GM23338 (cell line): Measurements from ENCODE around the gene YPEL1. TPM values are rescaled to one million over a fixed set of nuclear protein-coding genes. Genes with fewer than 3 reads are reported as not detected.

Source experiments
- ATAC-seq: fragments of 200-7000 bp; cut with Tn5 transposase; 3 replicates; pipeline ENCODE4 v1.9.1; 2020
- DNase-seq: peaks from one replicate; pipeline ENCODE4 v3.0.0-alpha.2; 2015; ENCODE audit warnings: low spot score
- H2AFZ ChIP-seq: fragments of 200-600 bp; sonication (generic); 2 replicates; pipeline ENCODE4 v1.8.0; 2016; ENCODE audit warnings: antibody characterized with exemption, mild to moderate bottlenecking, moderate library complexity
- H3F3A ChIP-seq: fragments of 200-600 bp; sonication (generic); replicated peaks from 2 replicates; pipeline ENCODE4 v1.8.0; 2017; ENCODE audit warnings: antibody characterized with exemption, mixed run types, low read depth
- H3K27ac ChIP-seq: fragments of 200-600 bp; sonication (generic); 2 replicates; pipeline ENCODE4 v1.6.1; 2016; ENCODE audit warnings: low read depth
- H3K27me3 ChIP-seq: fragments of 200-600 bp; sonication (generic); 2 replicates; pipeline ENCODE4 v1.8.0; 2016; ENCODE audit warnings: mild to moderate bottlenecking, mixed run types, moderate library complexity; ENCODE audit not compliant: insufficient read depth
- H3K36me3 ChIP-seq: fragments of 200-600 bp; sonication (generic); 2 replicates; pipeline ENCODE4 v1.8.0; 2016; ENCODE audit warnings: mild to moderate bottlenecking; ENCODE audit not compliant: insufficient read depth
- H3K4me1 ChIP-seq: fragments of 200-600 bp; sonication (generic); 2 replicates; pipeline ENCODE4 v1.8.0; 2016; ENCODE audit warnings: mild to moderate bottlenecking, moderate library complexity; ENCODE audit not compliant: insufficient read depth
- H3K4me2 ChIP-seq: fragments of 200-600 bp; sonication (generic); 2 replicates; pipeline ENCODE4 v1.7.1; 2017; ENCODE audit warnings: mixed run types
- H3K4me3 ChIP-seq: fragments of 200-600 bp; sonication (generic); 2 replicates; pipeline ENCODE4 v1.6.1; 2016; ENCODE audit warnings: mixed run types
- H3K79me2 ChIP-seq: fragments of 200-600 bp; sonication (generic); replicated peaks from 2 replicates; pipeline ENCODE4 v1.8.0; 2017; ENCODE audit warnings: mild to moderate bottlenecking; ENCODE audit not compliant: insufficient read depth
- H3K9me2 ChIP-seq: fragments of 200-600 bp; sonication (generic); 2 replicates; pipeline ENCODE4 v1.8.0; 2017; ENCODE audit not compliant: insufficient read depth
- H4K20me1 ChIP-seq: fragments of 200-600 bp; sonication (generic); replicated peaks from 2 replicates; pipeline ENCODE4 v1.8.0; 2017; ENCODE audit warnings: mild to moderate bottlenecking; ENCODE audit not compliant: insufficient read depth
- H3K27ac Mint-ChIP-seq: 2 replicates; pipeline ENCODE4 v1.8.0; 2020; ENCODE audit warnings: inconsistent platforms, mild to moderate bottlenecking, moderate library complexity, mixed read lengths
- H3K27me3 Mint-ChIP-seq: 3 replicates; pipeline ENCODE4 v1.8.0; 2022; ENCODE audit warnings: low read depth, mild to moderate bottlenecking, moderate library complexity, mixed read lengths, inconsistent platforms; ENCODE audit not compliant: insufficient read depth, poor library complexity
- H3K36me3 Mint-ChIP-seq: 3 replicates; pipeline ENCODE4 v1.8.0; 2021; ENCODE audit warnings: low read depth, mild to moderate bottlenecking, inconsistent platforms, moderate library complexity, mixed read lengths
- H3K4me1 Mint-ChIP-seq: 3 replicates; pipeline ENCODE4 v1.8.0; 2020; ENCODE audit warnings: mild to moderate bottlenecking, inconsistent platforms, mixed read lengths
- H3K4me3 Mint-ChIP-seq: 3 replicates; pipeline ENCODE4 v1.8.0; 2021; ENCODE audit warnings: moderate library complexity, mild to moderate bottlenecking, inconsistent platforms, mixed read lengths
- H3K9me3 Mint-ChIP-seq: 3 replicates; pipeline ENCODE4 v1.8.0; 2020; ENCODE audit warnings: moderate library complexity, mild to moderate bottlenecking, inconsistent platforms, mixed read lengths
- CREB1 ChIP-seq: fragments of 250-450 bp; sonication (Bioruptor Pico); IDR thresholded peaks from 2 replicates; pipeline ENCODE4 v1.5.0; 2020; ENCODE audit warnings: low read depth, mild to moderate bottlenecking, moderate library complexity
- CTCF ChIP-seq, 2 experiments: fragments of 200-600 bp in 1 of 2; sonication (generic) in 1 of 2; conservative IDR thresholded peaks; 2 replicates each; pipeline versions ENCODE4 v1.5.1 to v1.6.1; 2016 to 2017; ENCODE audit warnings: antibody characterized with exemption in 2 of 2, low read depth in 2 of 2, mild to moderate bottlenecking in 2 of 2, moderate library complexity in 1 of 2
- ETS1 ChIP-seq: IDR thresholded peaks from 2 replicates; pipeline ENCODE4 v1.6.1; 2016; ENCODE audit warnings: antibody characterized with exemption
- EZH2 ChIP-seq: fragments of 200-600 bp; sonication (generic); IDR thresholded peaks from one replicate; pipeline ENCODE4 v1.8.0; 2017; ENCODE audit warnings: antibody characterized with exemption, mild to moderate bottlenecking, low read depth; ENCODE audit not compliant: unreplicated experiment
- EZH2phosphoT487 ChIP-seq: fragments of 200-600 bp; sonication (generic); IDR thresholded peaks from one replicate; pipeline ENCODE4 v1.8.1; 2018; ENCODE audit warnings: antibody characterized with exemption; ENCODE audit not compliant: unreplicated experiment
- JUNB ChIP-seq: IDR thresholded peaks from one replicate; pipeline ENCODE4 v1.6.1; 2016; ENCODE audit warnings: antibody characterized with exemption; ENCODE audit not compliant: unreplicated experiment
- NANOG ChIP-seq: IDR thresholded peaks from 2 replicates; pipeline ENCODE4 v1.6.1; 2016; ENCODE audit warnings: antibody characterized with exemption, borderline replicate concordance
- POLR2AphosphoS5 ChIP-seq: IDR thresholded peaks from 2 replicates; pipeline ENCODE4 v1.6.1; 2016; ENCODE audit warnings: antibody characterized with exemption, low read depth
- REST ChIP-seq: IDR thresholded peaks from one replicate; pipeline ENCODE4 v1.6.1; 2018; ENCODE audit warnings: antibody characterized with exemption; ENCODE audit not compliant: unreplicated experiment
- STAT1 ChIP-seq: IDR thresholded peaks from one replicate; pipeline ENCODE4 v1.6.1; 2016; ENCODE audit warnings: antibody characterized with exemption; ENCODE audit not compliant: unreplicated experiment
- ZNF114 ChIP-seq: fragments of 250-450 bp; sonication (Bioruptor Pico); IDR thresholded peaks from 2 replicates; pipeline ENCODE4 v1.5.0; 2020; ENCODE audit warnings: mild to moderate bottlenecking, moderate library complexity
- ZNF331 ChIP-seq: fragments of 250-450 bp; sonication (Bioruptor Pico); IDR thresholded peaks from 2 replicates; pipeline ENCODE4 v1.5.0; 2020; ENCODE audit warnings: low read depth, mild to moderate bottlenecking, moderate library complexity
- polyA plus RNA-seq: library from polyadenylated mRNA; unstranded; fragments of >200 nt; fragmentation: Nextera tagmentation; extraction: Ambion mirVana; gene quantifications from 2 replicates; pipeline ENCODE4 v1.2.1, GENCODE V29; 2016
- total RNA-seq: library from RNA; depleted of rRNA; stranded (reverse); fragments of >200 nt; shearing (Covaris generic); gene quantifications from 2 replicates; pipeline ENCODE4 v1.2.3, GENCODE V29; 2014
- TF ChIP-seq, protein P1 (sequence below): fragments of 250-450 bp; sonication (Bioruptor Pico); IDR thresholded peaks from 2 replicates; pipeline ENCODE4 v1.5.0; 2020; ENCODE audit warnings: mild to moderate bottlenecking, moderate library complexity

Gene YPEL1
- total and polyA plus RNA-seq, 2 experiments from 2014 or later = 4.4 to 6.0 TPM

- Mint-ChIP-seq H3K27ac (no peak overlapping the region), H3K4me1 (peaks cover 16% of the 10 kb centered on the region), H3K9me3 (no peaks in the 10 kb centered on the region), H3K4me3 (no peak overlapping the region), H3K36me3 (no peaks in the 10 kb centered on the region; the same call in 2 of the 3 replicates), H3K27me3 (peaks cover 29% of the 10 kb centered on the region)
- Histone ChIP-seq H2AFZ (no peak overlapping the region), H3K4me2 (no peak overlapping the region), H3F3A (peaks cover 3% of the 10 kb centered on the region), H3K4me3 (no peak overlapping the region), H3K4me1 (peaks cover 14% of the 10 kb centered on the region), H3K36me3 (no peaks in the 10 kb centered on the region), H3K79me2 (no peaks in the 10 kb centered on the region), H3K27ac (no peak overlapping the region), H4K20me1 (no peaks in the 10 kb centered on the region), H3K9me2 (no peaks in the 10 kb centered on the region), H3K27me3 (peaks cover 30% of the 10 kb centered on the region)
- no peak for TF ChIP-seq EZH2phosphoT487
- TF ChIP-seq JUNB = no peak
- no peak for TF ChIP-seq ETS1
- TF ChIP-seq EZH2 = no peak
- no peak for TF ChIP-seq ZNF331 (CRISPR knock-in tag)
- no peak for TF ChIP-seq STAT1
- no peak for TF ChIP-seq NANOG
- TF ChIP-seq, protein P1, sequence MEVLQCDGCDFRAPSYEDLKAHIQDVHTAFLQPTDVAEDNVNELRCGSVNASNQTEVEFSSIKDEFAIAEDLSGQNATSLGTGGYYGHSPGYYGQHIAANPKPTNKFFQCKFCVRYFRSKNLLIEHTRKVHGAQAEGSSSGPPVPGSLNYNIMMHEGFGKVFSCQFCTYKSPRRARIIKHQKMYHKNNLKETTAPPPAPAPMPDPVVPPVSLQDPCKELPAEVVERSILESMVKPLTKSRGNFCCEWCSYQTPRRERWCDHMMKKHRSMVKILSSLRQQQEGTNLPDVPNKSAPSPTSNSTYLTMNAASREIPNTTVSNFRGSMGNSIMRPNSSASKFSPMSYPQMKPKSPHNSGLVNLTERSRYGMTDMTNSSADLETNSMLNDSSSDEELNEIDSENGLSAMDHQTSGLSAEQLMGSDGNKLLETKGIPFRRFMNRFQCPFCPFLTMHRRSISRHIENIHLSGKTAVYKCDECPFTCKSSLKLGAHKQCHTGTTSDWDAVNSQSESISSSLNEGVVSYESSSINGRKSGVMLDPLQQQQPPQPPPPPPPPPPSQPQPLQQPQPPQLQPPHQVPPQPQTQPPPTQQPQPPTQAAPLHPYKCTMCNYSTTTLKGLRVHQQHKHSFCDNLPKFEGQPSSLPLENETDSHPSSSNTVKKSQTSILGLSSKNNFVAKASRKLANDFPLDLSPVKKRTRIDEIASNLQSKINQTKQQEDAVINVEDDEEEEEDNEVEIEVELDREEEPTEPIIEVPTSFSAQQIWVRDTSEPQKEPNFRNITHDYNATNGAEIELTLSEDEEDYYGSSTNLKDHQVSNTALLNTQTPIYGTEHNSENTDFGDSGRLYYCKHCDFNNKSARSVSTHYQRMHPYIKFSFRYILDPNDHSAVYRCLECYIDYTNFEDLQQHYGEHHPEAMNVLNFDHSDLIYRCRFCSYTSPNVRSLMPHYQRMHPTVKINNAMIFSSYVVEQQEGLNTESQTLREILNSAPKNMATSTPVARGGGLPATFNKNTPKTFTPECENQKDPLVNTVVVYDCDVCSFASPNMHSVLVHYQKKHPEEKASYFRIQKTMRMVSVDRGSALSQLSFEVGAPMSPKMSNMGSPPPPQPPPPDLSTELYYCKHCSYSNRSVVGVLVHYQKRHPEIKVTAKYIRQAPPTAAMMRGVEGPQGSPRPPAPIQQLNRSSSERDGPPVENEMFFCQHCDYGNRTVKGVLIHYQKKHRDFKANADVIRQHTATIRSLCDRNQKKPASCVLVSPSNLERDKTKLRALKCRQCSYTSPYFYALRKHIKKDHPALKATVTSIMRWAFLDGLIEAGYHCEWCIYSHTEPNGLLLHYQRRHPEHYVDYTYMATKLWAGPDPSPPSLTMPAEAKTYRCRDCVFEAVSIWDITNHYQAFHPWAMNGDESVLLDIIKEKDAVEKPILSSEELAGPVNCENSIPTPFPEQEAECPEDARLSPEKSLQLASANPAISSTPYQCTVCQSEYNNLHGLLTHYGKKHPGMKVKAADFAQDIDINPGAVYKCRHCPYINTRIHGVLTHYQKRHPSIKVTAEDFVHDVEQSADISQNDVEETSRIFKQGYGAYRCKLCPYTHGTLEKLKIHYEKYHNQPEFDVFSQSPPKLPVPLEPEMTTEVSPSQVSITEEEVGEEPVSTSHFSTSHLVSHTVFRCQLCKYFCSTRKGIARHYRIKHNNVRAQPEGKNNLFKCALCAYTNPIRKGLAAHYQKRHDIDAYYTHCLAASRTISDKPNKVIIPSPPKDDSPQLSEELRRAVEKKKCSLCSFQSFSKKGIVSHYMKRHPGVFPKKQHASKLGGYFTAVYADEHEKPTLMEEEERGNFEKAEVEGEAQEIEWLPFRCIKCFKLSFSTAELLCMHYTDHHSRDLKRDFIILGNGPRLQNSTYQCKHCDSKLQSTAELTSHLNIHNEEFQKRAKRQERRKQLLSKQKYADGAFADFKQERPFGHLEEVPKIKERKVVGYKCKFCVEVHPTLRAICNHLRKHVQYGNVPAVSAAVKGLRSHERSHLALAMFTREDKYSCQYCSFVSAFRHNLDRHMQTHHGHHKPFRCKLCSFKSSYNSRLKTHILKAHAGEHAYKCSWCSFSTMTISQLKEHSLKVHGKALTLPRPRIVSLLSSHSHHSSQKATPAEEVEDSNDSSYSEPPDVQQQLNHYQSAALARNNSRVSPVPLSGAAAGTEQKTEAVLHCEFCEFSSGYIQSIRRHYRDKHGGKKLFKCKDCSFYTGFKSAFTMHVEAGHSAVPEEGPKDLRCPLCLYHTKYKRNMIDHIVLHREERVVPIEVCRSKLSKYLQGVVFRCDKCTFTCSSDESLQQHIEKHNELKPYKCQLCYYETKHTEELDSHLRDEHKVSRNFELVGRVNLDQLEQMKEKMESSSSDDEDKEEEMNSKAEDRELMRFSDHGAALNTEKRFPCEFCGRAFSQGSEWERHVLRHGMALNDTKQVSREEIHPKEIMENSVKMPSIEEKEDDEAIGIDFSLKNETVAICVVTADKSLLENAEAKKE (CRISPR knock-in tag) = no peak
- no peak for TF ChIP-seq REST
- no peak for TF ChIP-seq CREB1
- TF ChIP-seq POLR2AphosphoS5 = no peak
- no peak for TF ChIP-seq ZNF114 (CRISPR knock-in tag)
- TF ChIP-seq CTCF (conservative IDR thresholded peaks at IDR 0.05; ENCODE audit: low read depth in 2 of 2) = no peak
- no peak for ATAC-seq
- no peak for DNase-seq
Measured at GRCh38 chr22:21738081-21738480, 2.5 kb upstream of the YPEL1 start.
